Hepatocyte (in vitro differentiated cells): ENCODE results near the gene C11orf91. TPM values are rescaled to one million over a fixed set of nuclear protein-coding genes. Genes with fewer than 3 reads are reported as not detected.

Source experiments
- DNase-seq: peaks from one replicate; pipeline ENCODE4 v3.0.0-alpha.2; 2016; ENCODE audit warnings: low spot score
- H2AFZ ChIP-seq: fragments of 200-600 bp; sonication (generic); 2 replicates; pipeline ENCODE4 v1.6.0; 2016; ENCODE audit warnings: antibody characterized with exemption, mild to moderate bottlenecking
- H3K27ac ChIP-seq: fragments of 200-600 bp; sonication (generic); 2 replicates; pipeline ENCODE4 v1.5.1; 2016; ENCODE audit warnings: mild to moderate bottlenecking
- H3K27me3 ChIP-seq: fragments of 200-600 bp; sonication (generic); 2 replicates; pipeline ENCODE4 v1.6.1; 2016
- H3K36me3 ChIP-seq: fragments of 200-600 bp; sonication (generic); replicated peaks from 2 replicates; pipeline ENCODE4 v1.5.1; 2016; ENCODE audit warnings: low read depth; ENCODE audit not compliant: insufficient read depth
- H3K4me1 ChIP-seq: fragments of 200-600 bp; sonication (generic); 2 replicates; pipeline ENCODE4 v1.5.1; 2016; ENCODE audit warnings: mild to moderate bottlenecking, moderate library complexity; ENCODE audit not compliant: insufficient read depth
- H3K4me2 ChIP-seq: fragments of 200-600 bp; sonication (generic); 2 replicates; pipeline ENCODE4 v1.6.0; 2016
- H3K4me3 ChIP-seq: fragments of 200-600 bp; sonication (generic); 2 replicates; pipeline ENCODE4 v1.5.1; 2016; ENCODE audit warnings: mild to moderate bottlenecking
- H3K79me2 ChIP-seq: fragments of 200-600 bp; sonication (generic); 2 replicates; pipeline ENCODE4 v1.6.0; 2017; ENCODE audit warnings: mild to moderate bottlenecking
- H3K9me2 ChIP-seq: fragments of 200-600 bp; sonication (generic); replicated peaks from 2 replicates; pipeline ENCODE4 v1.6.0; 2017; ENCODE audit warnings: mild to moderate bottlenecking; ENCODE audit not compliant: insufficient read depth
- H3K9me3 ChIP-seq: fragments of 200-600 bp; sonication (generic); 2 replicates; pipeline ENCODE4 v1.5.1; 2016; ENCODE audit warnings: low read depth, mild to moderate bottlenecking
- H4K20me1 ChIP-seq: fragments of 200-600 bp; sonication (generic); 2 replicates; pipeline ENCODE4 v1.6.0; 2016; ENCODE audit warnings: mild to moderate bottlenecking; ENCODE audit not compliant: insufficient read depth, poor library complexity, severe bottlenecking
- CTCF ChIP-seq: fragments of 200-600 bp; sonication (generic); IDR thresholded peaks from 2 replicates; pipeline ENCODE4 v1.5.1; 2016; ENCODE audit warnings: antibody characterized with exemption, mild to moderate bottlenecking; ENCODE audit not compliant: poor library complexity
- EZH2 ChIP-seq: fragments of 200-600 bp; sonication (generic); IDR thresholded peaks from 2 replicates; pipeline ENCODE4 v1.6.1; 2016; ENCODE audit warnings: antibody characterized with exemption, mild to moderate bottlenecking, borderline replicate concordance
- EZH2phosphoT487 ChIP-seq: fragments of 200-600 bp; sonication (generic); IDR thresholded peaks from one replicate; pipeline ENCODE4 v1.6.1; 2018; ENCODE audit warnings: antibody characterized with exemption, mild to moderate bottlenecking, low read depth, moderate library complexity; ENCODE audit not compliant: unreplicated experiment, severe bottlenecking
- WGBS: methylation state at CpG from one replicate; pipeline ENCODE4 v1.1.6; 2016; ENCODE audit warnings: low lambda C conversion rate; ENCODE audit errors: missing lambda C conversion rate; 5-methylcytosine and 5-hydroxymethylcytosine counted together
- polyA plus RNA-seq: library from polyadenylated mRNA; unstranded; fragments of >200 nt; fragmentation: Nextera tagmentation; extraction: Ambion mirVana; gene quantifications from 2 replicates; pipeline ENCODE4 v1.2.1, GENCODE V29; 2016
- total RNA-seq: library from RNA; depleted of rRNA; stranded (reverse); fragments of >200 nt; gene quantifications from 2 replicates; pipeline ENCODE4 v1.2.3, GENCODE V29; 2014

Gene C11orf91
- total and polyA plus RNA-seq, 2 experiments from 2014 or later = not detected

- Histone ChIP-seq H2AFZ (no peak overlapping the region), H3K4me2 (no peak overlapping the region), H3K4me3 (no peak overlapping the region), H3K27me3 (no peaks in the 10 kb centered on the region), H3K36me3 (no peaks in the 10 kb centered on the region), H3K9me2 (no peaks in the 10 kb centered on the region), H3K79me2 (peaks cover 24% of the 10 kb centered on the region), H3K27ac (peak overlapping the region; percentile 54), H4K20me1 (peaks cover 12% of the 10 kb centered on the region), H3K9me3 (no peaks in the 10 kb centered on the region), H3K4me1 (peaks cover 29% of the 10 kb centered on the region)
- no peak for TF ChIP-seq EZH2phosphoT487
- TF ChIP-seq EZH2 = no peak
- TF ChIP-seq CTCF = no peak
- 67% methylated on average over 5 of the region's 5 CpGs for whole genome bisulfite sequencing
- DNase-seq = no peak
These were observed 12.7 kb upstream of the C11orf91 start for GRCh38 chr11:33713151-33713855.

GRCh38 chr11:33712436-33712835 lies 11.8 kb upstream of the C11orf91 start:
- Histone ChIP-seq H3K4me3 (no peak overlapping the region), H3K27me3 (no peaks in the 10 kb centered on the region), H3K36me3 (no peaks in the 10 kb centered on the region), H2AFZ (no peak overlapping the region), H3K9me2 (no peaks in the 10 kb centered on the region), H3K79me2 (peaks cover 18% of the 10 kb centered on the region), H3K4me1 (peaks cover 29% of the 10 kb centered on the region), H3K27ac (peak overlapping the region; percentile 54), H3K9me3 (no peaks in the 10 kb centered on the region), H4K20me1 (peaks cover 5% of the 10 kb centered on the region), H3K4me2 (no peak overlapping the region)
- whole genome bisulfite sequencing = 86% methylated on average over 3 of the region's 3 CpGs
- TF ChIP-seq EZH2phosphoT487 (no peak), EZH2 (no peak)
- DNase-seq = no peak

- no peak overlapping the region for H3K4me3 ChIP-seq
- 79% methylated on average over 3 of the region's 3 CpGs for WGBS
- no peak overlapping the region for H2AFZ ChIP-seq
These were observed 8.8 kb upstream of the C11orf91 start for GRCh38 chr11:33709466-33709865.

More at GRCh38 chr11:33709466-33709865, 8.8 kb upstream of the C11orf91 start:
- Histone ChIP-seq H3K9me3 (no peaks in the 10 kb centered on the region), H3K36me3 (no peaks in the 10 kb centered on the region), H3K9me2 (no peaks in the 10 kb centered on the region), H3K4me2 (no peak overlapping the region), H4K20me1 (peaks cover 2% of the 10 kb centered on the region), H3K4me1 (peaks cover 15% of the 10 kb centered on the region), H3K27me3 (no peaks in the 10 kb centered on the region), H3K79me2 (peaks cover 12% of the 10 kb centered on the region), H3K27ac (no peak overlapping the region)
- no peak for DNase-seq
- TF ChIP-seq EZH2phosphoT487 (no peak), EZH2 (no peak), CTCF (no peak)
